ENCODE data around the gene TRIM66.
"Not testable (repeated sequence)": the region's sequence is repeated elsewhere in the genome, so short reads cannot be mapped to it uniquely, and the experiment has no call there.

The TRIM66 gene

DNA sequence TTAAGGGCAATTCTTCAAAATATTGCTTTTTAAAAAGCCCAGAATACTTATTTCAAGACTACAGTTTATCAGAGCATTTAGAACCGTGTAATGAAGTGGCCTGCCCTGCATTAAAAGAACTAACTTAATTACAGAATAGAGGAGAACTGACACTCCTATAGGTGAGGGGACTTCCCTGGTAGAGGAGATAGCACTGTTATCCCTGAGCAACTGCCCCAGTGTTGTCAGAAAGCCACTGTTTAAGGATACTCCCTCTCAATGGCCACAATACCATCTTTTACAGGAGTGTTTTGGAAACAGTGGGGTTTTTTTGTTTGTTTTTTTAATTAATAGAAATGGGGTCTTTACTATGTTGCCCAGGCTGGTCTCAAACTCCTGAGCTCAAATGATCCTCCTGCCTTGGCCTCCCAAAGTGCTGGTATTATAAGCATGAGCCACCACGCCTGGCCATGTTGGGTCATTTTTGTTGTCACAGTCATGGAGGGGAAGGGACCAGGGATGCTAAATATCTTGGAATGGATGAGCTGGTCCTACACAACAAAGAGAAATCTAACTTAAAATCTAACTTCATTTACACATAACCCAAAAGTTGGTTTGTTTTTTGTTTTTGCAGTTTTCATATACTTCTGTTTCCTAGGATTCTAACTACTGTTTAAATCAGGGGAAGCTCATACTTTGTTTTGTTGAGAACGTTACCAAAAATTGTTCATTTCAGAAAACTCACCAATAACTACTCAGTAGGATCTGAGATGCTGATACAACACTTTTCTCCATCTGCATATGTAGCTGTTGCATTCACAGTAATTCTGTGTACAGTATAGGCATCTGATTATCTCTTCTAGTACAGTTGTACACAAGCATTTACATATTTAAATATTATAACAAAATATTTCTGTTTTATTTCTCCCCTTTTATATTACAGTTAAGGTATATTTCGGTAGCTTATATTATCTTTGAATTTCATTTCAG, 8.2 kb upstream of the TRIM66 start:
- DNase-seq (ENCODE audit: low spot score), result no peak

DNA sequence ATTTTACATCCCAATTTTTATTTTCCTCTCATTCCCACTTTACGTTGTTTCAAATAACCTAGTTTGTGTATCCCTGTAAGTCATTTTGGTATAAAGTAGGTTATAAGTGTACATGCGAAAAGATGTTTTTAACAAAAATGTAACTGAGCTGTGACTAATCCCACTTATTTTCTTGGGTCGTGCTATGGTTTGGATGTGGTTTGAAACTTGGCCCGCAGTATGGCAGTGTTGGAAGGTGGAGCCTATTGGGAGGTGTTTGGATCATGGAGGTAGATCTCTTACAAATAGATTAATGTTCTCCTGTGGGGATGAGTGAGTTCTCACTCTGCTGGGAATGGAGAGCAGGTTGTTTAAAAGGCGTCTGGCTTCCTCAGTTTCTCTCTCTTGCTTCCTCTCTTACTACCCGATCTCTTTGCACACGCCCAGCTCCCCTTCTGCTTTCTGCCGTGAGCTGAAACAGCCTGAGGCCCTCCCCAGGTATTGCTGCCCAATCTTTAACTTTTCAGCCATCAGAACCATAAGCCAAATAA, 7.3 kb upstream of the TRIM66 start:
- no peak for DNase-seq (ENCODE audit: low spot score)

DNA sequence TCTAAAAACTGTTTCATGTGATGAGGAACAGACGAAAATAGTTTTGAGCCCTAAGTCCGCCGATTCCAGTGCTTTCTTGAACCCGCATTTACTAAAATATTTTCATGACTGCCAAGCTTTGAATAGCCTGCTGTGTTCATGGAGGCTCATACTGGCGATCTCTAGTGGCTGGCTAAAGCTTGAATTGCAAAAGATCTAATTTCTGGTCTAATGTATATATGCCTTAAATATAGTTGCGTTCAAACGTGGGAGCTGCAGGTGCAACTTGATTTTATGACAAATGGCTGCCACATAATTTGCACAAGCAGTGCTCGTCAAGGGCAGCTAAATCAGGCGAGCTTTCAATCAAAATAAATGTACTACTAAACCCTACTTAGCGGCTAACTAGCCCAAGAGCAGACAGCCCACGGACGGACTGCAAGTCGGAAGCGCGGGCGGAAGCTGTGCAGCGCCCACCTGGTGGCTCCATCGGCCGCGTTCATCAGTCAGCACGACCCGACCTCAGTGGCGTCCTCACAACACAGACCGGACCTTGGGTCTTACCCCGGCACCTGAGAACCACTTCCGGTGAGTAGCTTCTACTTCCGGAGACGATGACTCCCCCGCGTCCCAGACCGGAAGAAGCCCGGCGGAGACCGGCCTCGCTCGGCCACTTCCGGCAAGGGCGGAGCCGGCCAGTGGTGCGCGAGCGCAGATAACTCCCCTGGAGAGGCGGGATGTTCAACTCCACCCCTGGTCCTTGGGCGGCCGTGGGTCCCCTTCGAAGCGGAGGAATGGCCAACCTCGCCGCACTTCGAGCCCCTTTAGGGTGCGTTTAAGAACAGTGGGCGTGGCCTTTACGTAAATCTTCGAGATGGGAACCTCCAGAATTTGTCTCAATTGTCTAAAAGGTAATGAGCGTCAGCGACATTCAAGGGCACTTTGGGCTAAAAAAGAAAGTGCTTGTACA, 6.2 kb upstream of the TRIM66 start:
- DNase-seq (ENCODE audit: low spot score), result peak; percentile 85

DNA sequence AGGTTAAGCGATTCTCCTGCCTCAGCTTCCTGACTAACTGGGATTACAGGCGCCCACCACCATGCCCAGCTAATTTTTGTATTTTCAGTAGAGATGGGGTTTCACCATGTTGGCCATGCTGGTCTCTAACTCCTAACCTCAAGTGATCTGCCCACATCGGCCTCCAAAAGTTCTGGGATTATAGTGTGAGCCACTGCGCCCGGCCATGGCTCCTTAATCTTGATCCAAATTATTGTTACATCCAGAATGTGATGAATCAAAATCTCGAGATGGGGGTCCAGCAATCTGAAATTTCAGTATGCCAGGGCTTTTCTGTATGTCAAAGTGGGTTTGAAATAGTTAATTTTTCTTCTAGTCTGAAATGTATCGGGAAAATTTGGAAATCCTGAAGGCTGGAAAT, 3.9 kb upstream of the TRIM66 start:
- no peak for DNase-seq (ENCODE audit: low spot score)

DNA sequence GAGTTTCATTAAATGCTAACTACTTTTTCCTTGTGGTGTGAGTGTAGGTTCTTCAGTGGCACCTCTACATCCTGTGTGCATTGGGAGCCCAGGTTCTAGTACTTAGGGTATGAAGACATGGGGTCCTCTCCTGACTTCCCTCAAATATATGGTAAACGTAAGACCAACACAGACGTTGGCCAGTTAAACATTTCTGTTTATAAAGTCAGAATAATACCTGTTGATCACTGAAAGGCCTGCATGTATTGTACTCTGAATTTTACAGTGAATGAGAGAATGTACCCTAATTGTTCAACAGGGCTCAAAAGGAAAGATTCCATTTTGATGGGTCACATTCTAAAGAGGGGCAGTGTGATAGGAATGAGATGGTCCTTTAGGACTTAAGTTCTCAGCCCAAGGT, 3.4 kb upstream of the TRIM66 start:
- DNase-seq (ENCODE audit: low spot score), result no peak

DNA sequence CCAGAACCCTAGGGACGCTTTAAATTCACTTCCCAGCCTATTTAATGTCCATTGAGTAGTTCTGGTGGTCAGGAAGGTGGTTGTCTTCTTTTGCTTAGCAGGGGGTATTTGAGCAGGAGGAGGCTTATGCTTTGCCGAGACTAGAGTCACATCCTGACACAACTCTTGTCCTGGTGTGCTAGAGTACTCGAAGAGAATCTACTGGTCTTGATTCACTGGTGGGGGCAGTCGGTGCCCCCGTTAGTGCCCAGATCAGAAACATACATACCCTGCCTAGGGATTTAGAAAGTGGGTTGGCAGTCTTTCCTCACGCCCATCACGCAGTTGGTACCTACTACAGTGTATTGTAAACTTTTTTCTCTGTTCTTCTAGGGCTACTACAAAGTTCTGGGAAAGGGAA, 2.8 kb upstream of the TRIM66 start:
- no peak for DNase-seq (ENCODE audit: low spot score)

DNA sequence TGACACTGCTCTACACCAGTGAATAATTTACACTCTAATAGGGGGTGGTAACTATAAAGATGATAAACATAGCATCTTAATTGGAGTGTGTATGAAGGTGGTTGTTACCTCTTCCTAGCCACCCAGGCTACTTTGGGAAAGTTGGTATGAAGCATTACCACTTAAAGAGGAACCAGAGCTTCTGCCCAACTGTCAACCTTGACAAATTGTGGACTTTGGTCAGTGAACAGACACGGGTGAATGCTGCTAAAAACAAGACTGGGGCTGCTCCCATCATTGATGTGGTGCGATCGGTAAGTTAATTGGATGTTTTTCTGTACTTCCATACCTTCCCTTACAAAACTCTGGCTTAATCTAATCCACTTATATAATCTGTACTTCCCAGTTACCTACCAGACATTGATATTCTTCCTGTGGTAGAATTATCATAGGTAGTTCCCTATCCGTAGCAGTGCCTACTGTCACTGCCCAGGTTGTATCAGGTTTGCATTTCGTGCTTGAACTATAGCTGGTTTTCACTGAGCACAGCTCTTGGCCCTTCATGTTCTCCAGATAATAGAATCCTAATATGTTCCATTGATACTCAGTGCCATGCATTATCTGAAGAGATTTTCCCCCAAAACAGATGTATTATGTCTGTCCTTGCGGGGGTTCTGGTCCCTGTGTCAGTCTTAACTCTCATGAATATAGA, 2.3 kb upstream of the TRIM66 start:
- DNase-seq (ENCODE audit: low spot score), result no peak

DNA sequence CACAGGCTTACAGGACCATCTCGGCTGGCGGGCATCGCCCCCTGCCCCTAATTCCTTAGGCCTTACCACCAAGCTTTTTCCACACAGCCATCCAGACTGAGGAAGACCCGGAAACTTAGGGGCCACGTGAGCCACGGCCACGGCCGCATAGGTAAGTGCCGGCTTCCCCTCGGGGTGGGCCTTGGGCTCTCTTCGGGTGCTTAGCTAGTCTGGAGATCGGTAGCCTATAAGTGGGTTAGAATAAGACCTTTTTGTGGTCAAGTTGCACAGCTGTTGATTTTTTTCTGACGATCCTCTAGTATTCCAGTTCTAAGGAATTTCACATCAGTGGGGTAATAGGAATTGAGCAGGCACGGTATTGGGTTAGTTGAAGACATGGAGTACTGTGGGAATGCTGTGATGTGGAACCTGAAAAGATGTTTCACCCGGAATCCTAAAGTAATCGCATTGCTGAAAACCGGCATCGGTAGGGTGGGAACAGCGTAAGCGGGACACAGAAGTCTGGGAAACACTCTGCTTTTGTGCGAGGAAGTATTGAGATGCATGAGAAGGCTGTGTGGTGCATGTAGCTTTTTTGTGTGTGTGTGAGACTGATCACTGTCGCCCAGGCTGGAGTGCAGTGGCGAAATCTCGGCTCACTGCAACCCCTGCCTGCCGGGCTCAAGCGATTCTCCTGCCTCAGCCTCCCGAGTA, 796 bp upstream of the TRIM66 start:
- DNase-seq (ENCODE audit: low spot score), result no peak

DNA sequence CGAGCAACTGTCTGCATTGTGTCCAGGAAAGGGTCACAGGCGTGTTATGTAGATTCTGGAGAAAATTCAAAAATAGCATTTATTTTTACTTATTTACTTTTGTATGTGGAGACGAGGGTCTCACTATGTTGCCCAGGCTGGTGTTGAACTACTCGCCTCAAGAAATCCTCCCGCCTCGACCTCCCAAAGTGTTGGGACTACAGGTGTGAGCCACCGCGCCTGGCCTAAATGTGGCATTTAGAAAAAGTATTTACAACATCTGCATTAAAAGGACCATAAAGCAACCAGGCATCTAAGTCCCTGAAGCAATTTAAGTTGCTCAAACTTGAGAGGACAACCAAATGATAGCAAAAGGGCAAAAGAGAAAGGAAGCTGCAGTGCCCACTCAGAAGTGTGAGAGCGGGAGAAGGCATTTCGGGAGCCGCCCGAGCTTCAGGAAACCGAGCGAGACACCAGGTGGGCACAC, 595 bp downstream of the TRIM66 start:
- no peak for DNase-seq (ENCODE audit: low spot score)

DNA sequence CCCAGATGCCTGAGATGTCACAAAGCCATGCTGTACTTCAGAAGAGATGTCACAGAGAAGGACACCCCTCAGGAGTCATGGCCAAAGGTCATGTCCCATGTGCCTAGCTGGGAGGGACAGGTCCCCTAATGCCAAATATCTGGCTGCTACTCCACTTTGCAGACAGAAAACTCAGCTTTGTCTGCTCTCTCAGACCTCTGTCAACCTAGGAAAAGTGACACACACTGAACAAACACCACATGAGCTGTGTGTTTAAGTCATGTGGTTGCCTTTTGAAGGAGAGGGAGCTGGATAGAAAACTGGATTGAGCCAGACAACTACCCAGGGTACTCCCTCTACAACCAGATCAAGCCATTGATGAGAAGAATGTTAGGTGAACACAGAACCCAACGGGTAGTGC, 3.5 kb downstream of the TRIM66 start:
- no peak for DNase-seq (ENCODE audit: low spot score)

DNA sequence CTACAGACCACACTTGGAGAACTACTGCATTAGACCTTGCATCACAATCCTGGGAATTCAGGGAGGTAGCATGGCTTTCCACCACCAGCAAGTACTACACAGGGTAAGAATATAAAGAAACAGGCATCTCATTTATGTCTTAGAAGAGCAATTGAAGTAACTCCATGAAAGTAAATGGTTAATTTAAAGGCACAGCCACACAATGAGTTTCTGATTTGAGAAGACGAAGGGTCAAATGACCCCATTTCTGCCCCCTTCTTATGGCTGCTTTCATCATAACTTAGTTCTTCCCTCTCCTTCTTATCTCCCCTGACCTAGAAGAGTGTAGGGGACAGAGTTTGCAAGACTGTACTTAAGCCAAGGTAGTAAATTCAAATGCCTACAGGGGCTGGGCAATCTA, 6.0 kb downstream of the TRIM66 start:
- DNase-seq (ENCODE audit: low spot score), result no peak

DNA sequence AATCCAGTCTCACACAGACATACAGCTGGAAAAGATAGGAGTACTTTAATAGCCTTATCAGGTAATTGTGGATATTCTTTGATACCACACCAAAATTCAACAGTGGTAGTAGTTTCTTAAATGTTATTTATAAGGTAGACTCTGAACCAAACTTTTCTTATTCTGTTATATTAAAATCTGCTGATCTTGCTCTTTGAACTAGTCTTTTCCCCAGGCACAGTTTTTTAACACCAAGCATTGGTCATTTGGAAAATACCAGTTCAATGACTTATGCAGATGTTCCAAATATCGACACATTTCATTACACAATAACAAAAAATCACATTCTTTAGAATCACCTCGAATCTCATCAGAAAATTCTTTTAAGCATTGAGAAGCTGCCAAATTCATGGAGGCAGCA, 7.6 kb downstream of the TRIM66 start:
- DNase-seq (ENCODE audit: low spot score), result no peak

DNA sequence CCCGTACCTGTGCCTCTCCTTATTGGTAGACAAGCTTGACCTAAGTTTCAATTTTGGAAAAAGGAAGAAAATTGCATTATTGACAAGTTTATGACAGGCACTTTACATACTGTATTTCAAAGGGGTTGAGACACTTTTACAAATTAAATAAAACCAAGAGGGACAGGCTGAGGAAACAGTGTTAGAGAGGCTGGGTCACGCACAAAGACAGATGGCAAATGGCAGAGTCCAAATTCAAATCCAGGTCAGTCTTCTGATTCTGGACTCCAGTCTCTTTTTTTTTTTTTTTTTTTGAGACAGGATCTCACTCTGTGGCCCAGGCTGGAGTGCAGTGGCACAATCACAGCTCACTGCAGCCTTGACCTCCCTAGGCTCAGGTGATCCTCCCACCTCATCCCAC, 10.1 kb downstream of the TRIM66 start:
- no peak for DNase-seq (ENCODE audit: low spot score)

DNA sequence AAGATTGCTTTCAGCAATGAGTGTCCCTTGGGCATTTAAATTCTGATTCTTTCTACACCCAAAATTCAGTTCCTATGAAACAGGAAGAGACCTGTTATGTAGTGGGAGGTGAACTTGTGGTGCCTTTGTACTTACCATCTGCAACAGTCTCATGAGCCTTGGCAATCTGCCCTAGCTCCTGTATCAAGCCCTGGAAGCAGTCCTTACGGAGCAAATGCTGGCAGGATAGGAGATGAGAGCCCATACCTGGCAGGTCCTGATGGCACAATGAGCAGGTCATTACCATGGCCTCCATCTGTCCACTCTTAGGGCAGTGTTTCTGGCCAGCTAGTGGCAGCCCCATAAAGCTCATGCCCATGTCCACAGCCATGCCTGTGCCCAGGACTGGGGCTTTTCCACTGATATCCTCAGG, 10.8 kb downstream of the TRIM66 start:
- DNase-seq (ENCODE audit: low spot score), result no peak

DNA sequence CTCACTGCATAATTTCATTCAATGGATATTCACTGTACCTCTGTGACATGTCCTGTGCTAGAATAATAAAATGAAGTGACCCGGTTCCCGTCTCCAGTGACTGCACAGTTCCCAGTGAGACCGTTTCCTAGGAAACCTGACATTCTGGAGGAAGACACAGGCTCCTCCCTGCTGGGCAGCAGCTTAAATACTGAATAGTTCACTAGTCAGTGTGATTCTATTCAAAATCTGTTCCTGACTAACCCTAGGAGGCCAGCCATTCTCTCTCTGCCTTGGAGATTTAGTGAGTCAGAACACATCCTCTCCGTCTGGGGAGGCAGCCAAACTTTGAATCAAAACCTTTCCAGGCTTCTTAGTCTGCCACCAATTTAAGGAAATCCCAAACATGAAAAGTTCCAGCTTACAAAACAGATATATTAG, 11.3 kb downstream of the TRIM66 start:
- DNase-seq (ENCODE audit: low spot score), result no peak

DNA sequence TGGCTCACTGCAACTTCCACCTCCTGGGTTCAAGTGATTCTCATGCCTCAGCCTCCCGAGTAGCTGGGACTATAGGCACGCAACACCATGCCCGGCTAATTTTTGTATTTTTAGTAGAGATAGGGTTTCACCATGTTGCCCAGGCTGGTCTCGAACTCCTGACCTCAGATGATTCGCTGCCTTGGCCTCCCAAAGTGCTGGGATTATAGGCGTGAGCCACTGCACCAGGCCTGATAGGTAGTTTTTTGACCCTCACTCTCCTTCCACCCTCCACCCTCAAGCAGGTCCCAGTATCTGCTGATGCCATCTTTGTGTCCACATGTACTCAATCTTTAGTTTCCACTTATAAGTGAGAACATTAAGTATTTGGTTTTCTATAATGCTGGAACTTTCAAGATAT, 12.4 kb downstream of the TRIM66 start:
- DNase-seq (ENCODE audit: low spot score), result not testable (repeated sequence)

DNA sequence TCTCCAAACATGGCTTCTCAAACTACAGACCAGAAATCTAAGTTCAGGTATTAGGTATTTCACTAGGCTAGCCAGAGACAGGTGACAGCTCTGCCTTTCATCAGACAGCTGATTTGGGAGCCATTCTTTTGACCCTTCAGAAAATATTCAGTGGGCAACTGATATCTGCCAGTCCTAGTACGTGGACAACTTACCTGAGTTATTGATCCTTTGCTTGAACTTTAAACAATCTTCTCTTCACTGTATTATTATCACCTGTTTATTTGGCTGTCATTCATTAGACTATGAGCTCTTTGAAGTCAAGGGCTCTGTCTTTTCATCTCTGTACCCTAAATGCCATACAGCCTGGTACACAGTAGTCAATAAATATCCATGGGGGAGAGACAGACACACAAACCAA, 17.2 kb downstream of the TRIM66 start:
- no peak for DNase-seq (ENCODE audit: low spot score)

DNA sequence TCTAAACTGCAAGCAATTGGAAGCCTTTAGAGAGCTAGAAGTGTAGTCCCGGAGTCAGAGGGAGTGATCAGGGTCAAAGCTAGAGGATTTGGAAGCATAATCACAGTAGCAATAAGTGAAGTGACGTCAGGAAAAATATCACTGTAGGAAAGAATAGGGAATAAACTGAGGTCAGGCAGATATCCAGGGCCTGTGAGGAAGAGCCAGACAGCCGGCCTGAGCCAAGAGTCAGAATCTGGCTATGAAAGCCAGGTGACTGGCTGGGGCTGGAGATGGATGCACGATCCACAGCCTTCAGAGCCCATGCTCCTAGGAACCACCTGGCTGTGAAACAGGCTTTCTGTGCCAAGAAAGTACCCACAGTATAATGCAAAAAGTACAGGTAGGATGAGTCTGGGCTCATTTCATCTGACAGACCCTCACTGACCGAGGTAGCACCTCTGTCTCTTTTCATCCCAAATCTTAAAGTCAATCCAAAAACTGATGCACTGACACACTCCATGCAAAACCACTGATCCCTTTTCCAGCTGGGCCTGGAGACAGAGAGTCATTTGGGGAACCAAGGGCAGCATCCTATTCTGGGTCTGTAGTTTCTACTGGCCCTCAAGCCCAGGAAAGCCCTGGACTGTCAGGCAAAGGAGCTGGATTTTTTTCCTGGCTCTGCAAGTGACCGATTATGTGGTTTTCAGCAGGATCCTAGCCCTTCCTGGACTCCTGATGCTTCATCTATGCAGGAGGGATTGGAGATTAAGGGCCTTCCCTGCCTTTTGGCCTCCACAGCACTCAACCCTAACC, 21.3 kb downstream of the TRIM66 start:
- DNase-seq (ENCODE audit: low spot score), result no peak

DNA sequence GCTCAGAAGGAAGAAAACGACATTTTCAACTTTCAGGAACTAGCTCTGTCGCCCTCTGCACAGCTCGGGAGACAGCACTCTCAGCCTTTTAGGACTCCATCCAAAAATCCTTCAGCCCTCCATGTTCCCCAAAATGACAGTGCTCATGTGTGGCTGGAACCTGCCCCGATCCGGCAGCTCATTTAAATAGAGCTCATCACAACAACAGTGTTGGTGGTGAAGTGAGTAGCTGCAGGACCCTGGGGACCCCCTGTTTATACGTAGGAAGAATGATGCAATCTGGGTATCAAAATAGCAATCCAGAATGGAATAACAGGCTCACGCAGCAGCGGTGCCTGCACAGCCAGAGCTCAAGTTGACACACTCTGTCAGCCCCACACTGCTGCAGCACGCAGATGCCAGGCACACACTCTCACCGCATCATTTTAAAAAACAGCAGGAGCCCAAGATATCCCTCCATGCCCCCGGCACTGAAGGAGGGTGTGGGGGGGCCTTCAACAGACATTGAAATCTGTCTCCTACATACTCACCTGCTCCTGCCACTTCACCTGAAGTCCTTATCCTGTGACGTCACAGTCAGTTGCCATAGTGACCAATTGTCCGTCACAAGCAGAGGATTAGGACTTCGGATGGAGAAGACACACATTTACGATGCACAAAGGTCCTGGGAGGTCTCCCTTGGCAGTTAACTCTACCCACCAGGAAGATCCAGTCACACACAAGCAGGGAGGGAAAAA, 24.0 kb downstream of the TRIM66 start:
- no peak for DNase-seq (ENCODE audit: low spot score)

DNA sequence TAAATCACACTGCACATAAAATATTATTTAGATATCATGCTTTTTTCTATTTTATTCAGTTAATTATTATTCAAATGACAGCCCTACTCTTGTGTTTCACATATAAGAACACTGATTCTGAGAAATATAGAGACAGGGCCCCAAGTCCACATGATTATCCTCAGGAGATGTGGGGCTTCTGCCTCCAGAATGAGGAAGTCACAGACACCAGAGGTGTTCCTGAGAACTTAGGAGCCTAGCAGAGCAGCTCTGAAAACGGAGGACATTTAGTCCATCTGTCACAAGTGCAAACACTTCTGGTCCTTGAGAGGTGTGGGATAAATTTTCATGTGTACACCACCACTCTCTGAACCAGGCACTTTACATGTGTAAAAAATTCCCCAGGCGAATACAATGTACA, 26.2 kb downstream of the TRIM66 start:
- DNase-seq (ENCODE audit: low spot score), result no peak

Measured in CD4-positive, alpha-beta T cell treated with Interleukin-15 for 4 hours (primary cell).